Fibroblast of gingiva (primary cell): ENCODE results near the gene MEOX1.
"Not testable (repeated sequence)": the region's sequence is repeated elsewhere in the genome, so short reads cannot be mapped to it uniquely, and the experiment has no call there.

Source experiments
- DNase-seq: peaks from one replicate; pipeline ENCODE4 v3.0.0-alpha.2; 2011; ENCODE audit warnings: low read depth

Gene MEOX1

DNA sequence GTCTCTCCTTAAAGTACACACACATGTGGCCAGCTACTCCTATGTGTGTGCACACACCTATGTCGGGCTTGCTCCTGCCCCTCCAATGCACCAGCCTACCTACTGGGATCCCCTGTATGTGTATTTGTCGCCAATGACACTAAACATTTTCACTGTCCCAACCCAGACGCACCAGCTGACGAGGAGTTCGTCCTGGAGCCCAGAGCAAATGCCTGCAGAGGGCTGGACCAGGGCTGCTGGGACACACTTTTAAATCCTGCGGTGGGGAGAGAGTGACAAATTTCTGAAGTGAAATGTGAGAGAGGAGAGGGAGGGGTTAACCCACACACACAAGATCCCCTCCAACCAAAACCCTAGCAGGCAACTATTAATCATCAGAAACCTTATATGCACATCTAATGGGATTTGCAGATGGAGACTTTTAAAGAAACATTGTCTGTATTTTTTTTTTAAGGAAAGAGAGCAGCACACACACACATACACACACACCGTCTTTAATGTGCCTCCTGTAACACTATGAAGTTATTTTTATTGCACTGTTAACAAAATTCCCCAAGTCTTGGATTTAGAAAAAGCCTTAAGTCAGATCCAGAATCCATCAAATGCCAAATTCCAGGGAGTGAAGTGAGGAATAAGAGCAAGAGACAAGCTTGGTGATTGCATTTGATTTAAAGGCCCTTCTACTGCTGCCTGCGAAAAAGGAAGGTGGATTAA is at the start of gene MEOX1:
Gene MEOX1, minus strand, starts transcription at position 224 of the 714 bp plus-strand sequence. CDS start 388 bp downstream, outside the sequence.
- peak; percentile 64 for DNase-seq

GRCh38 chr17:43710101-43710500 is 48.4 kb upstream of the MEOX1 start:
- no peak for DNase-seq

DNA sequence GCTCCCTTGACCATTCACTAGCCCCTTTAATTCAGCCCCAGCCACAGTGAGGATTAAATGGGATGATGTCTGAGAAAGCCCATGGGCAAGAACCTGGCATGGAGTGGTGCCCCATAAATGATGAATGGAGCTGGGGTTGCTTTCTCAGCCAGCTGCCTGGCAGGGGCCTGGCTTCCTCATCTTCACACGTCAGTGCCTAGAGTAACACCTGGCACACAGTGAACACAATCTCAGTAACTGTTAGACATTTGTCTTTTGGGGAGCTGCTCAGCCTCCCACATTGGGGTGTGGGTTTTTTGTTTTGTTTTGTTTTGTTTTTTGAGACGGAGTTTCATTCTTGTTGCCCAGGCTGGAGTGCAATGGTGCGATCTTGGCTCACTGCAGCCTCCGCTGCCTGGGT is 47.5 kb upstream of the MEOX1 start:
- no peak for DNase-seq

DNA sequence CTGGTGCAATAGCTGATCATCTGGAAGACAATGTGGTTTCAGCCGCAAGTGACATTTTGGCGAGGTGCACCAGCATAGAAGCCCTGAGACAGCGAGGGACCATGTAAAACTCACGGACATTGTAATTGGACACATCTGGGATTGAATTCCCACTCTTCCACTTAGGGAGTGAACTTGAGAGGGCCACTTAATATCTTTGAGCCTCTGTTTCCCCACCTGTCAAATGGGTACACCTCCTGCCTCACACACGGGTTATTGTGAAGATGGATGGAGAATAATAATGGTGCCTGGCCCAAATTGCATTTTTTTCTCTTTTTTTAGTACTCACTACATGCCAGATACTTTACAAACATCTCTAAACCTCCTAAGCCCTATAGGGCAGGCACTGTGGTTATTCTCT is 45.5 kb upstream of the MEOX1 start:
- DNase-seq = no peak

GRCh38 chr17:43706235-43706634 is 44.5 kb upstream of the MEOX1 start:
- no peak for DNase-seq

DNA sequence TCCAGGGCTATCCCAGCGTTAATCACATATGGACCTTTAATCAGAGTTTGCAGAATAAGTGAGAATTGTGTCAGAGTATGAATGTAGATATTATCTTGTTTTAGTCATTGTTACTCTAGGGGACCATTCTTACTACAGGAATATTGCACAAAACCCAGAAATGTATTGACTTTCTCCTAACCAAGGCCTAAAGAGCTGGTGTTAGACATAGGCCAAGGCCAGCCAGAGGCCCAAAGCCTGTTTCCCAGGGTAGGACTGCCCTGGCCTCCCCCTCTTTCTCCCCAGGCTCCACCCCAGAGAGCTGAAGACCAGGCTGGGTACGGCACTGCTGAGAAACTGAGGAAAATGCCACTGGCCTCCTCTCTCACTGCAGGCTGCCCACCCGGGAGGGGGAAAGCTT is 41.9 kb upstream of the MEOX1 start:
- DNase-seq = no peak

GRCh38 chr17:43702637-43703036 is 40.9 kb upstream of the MEOX1 start:
- no peak for DNase-seq

- DNase-seq = peak; percentile 44
Measured at GRCh38 chr17:43701318-43701743, 39.6 kb upstream of the MEOX1 start.

DNA sequence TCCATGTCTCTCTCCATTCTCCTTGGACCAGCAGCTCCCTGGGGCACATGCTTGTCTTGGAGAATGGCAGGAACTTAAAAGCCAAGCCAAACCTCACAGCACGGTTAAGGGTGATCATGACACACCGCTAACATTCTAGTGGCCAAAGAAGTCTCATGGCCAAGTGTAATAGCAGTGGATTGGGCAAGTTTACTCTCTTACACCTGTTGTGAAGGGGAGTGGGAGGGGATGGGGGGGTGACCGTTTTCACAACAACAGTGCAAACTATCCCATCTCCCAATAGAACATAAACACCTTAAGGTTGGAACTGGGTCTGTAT is 37.7 kb upstream of the MEOX1 start:
- DNase-seq = no peak

DNA sequence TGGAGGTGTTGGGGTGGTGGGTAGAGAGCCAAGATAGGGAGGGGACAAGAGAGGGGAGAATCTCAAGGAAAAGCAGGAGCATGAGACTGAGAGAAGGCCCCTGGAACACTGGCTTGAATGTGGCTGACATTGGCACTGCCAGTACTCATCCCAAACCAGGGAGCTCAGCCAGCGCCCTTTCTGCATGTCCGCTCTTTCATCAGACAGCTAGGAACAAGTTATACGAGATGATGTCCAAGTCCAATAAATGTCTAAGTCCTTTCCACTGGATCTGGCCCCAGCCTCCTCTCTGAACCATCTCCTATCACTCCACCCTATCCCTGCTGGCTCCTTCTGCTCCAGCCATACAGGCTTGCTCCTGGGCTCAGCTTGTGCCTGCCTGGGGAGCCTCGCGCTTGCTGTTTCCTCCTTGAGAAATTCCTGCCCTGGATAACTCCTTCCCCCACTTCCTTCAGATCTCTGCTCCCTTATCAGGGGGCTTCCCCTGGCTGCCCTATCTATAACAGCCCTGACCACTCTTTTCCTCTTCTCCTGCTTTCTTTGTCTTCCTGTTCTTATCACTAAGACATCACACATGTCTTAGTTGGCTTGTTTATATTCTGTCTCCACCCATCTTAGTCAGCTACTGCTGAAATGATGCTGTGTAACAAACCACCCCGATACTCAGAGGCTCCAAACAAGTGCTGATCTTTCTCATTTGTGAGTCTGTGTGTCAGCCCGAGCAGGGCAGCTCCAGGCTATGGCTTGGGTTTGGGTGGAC is 37.1 kb upstream of the MEOX1 start:
- DNase-seq = no peak

DNA sequence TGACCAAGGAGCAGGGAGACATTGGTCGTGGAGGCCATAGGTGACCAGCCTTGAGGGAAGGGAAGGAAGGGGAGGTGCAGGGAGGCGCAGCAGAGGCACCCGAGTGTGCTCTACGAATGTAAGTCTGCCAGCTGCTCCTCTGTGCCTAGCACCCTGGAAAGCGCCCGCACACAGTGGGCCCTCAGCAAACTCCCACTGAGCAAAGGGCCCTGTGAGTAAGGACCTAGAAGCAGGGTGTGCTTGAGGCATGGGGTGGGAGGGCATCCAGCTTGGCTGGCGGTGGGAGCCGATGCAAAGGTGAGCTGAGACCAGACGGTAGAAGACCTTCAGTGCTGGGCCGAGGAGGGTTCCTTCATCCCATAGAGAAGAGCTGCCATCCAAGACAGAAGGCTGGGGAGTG is 36.2 kb upstream of the MEOX1 start:
- no peak for DNase-seq

- DNase-seq = no peak
Measured at GRCh38 chr17:43696891-43697290, 35.2 kb upstream of the MEOX1 start.

- peak; percentile 80 for DNase-seq
Measured at GRCh38 chr17:43695970-43696865, 34.5 kb upstream of the MEOX1 start.

- peak; percentile 65 for DNase-seq
Measured at GRCh38 chr17:43694081-43694870, 32.6 kb upstream of the MEOX1 start.

GRCh38 chr17:43691317-43691693 is 29.6 kb upstream of the MEOX1 start:
- no peak for DNase-seq

- no peak for DNase-seq
Measured at GRCh38 chr17:43690624-43691316, 29.0 kb upstream of the MEOX1 start.

- no peak for DNase-seq
Measured at GRCh38 chr17:43689814-43690213, 28.1 kb upstream of the MEOX1 start.

GRCh38 chr17:43689131-43689530 is 27.4 kb upstream of the MEOX1 start:
- DNase-seq = no peak

DNA sequence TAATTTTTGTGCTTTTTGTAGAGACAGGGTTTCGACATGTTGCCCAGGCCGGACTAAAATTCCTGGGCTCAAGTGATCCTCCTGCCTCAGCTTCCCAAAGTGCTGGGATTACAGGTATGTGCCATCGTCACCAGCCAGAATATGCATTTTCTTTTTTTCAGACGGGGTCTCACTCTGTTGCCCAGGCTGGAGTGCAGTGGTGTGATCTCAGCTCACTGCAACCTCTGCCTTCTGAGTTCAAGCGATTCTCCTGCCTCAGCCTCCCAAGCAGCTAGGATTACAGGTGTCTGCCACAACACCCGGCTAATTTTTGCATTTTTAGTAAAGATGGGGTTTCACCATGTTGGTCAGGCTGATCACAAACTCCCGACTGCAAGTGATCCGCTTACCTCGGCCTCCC is 25.2 kb upstream of the MEOX1 start:
- DNase-seq = not testable (repeated sequence)

- DNase-seq = no peak
Measured at GRCh38 chr17:43683928-43684653, 22.4 kb upstream of the MEOX1 start.

DNA sequence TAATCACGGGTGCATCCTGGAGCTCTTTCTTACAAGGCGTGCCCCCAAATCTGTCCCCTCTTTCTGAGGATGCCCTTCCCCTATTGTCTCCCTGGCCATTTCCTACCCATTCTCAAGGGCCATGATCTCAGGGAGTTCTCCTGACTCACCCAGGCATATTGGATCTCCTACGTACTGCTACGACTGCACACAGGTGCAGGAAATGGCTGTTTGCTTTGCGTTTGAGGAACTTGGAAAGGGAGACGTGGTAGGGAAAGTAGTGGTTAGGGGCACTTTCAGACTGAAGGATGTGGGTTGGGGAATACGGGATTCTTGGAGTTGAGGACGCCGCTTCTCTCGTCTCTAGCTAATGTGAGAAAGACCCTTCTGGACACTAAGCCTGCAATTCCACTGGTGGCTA is 18.7 kb upstream of the MEOX1 start:
- no peak for DNase-seq
